Breast epithelium (tissue), 4 donors: Measurements from ENCODE around the gene ST7L. TPM values are rescaled to one million over a fixed set of nuclear protein-coding genes. Genes with fewer than 3 reads are reported as not detected.

Source experiments
- DNase-seq, 2 donors: peaks; one replicate each; pipeline ENCODE4 v3.0.0-alpha.2; 2019; ENCODE audit warnings: low spot score in 2 of 2
- H3K27ac ChIP-seq, 2 donors: fragments of 200-600 bp; sonication (generic) in 1 of 2; one replicate each; pipeline ENCODE4 v1.5.1; 2016 to 2019; ENCODE audit warnings: mild to moderate bottlenecking in 1 of 2
- H3K27me3 ChIP-seq, 2 donors: fragments of 200-600 bp; sonication (generic) in 1 of 2; one replicate each; pipeline versions ENCODE4 v1.5.1 to v1.6.0; 2017 to 2019; ENCODE audit warnings: control low read depth in 1 of 2, mild to moderate bottlenecking in 1 of 2
- H3K36me3 ChIP-seq: fragments of 200-600 bp; one replicate; pipeline ENCODE4 v1.5.1; 2019
- H3K4me1 ChIP-seq, 2 donors: fragments of 200-600 bp; sonication (generic); one replicate each; pipeline ENCODE4 v1.5.1; 2016 to 2019; ENCODE audit warnings: control low read depth in 1 of 2
- H3K4me3 ChIP-seq, 3 donors: fragments of 200-600 bp; sonication (generic); 1 replicate in 2 of 3; 2 replicates in 1 of 3; pipeline ENCODE4 v1.5.1; 2016 to 2019; ENCODE audit warnings: mild to moderate bottlenecking in 3 of 3, moderate library complexity in 2 of 3
- H3K9me3 ChIP-seq, 2 donors: fragments of 200-600 bp; sonication (generic) in 1 of 2; one replicate each; pipeline ENCODE4 v1.5.1; 2016 to 2019; ENCODE audit warnings: control low read depth in 1 of 2
- POLR2A ChIP-seq: fragments of 450-650 bp; IDR thresholded peaks from one replicate; pipeline ENCODE4 v1.6.1; 2016; ENCODE audit warnings: antibody characterized with exemption, mild to moderate bottlenecking, moderate library complexity
- POLR2AphosphoS5 ChIP-seq, 3 donors: sonication (generic); formaldehyde crosslinking; IDR thresholded peaks; one replicate each; pipeline ENCODE4 v1.6.1; 2017; ENCODE audit warnings: antibody characterized with exemption in 3 of 3
- intact Hi-C: fragments of 100-400 bp; cut with DNase I; formaldehyde crosslinking; loops from one replicate; pipeline ENCODE4 v1.15.1; 2023; ENCODE audit warnings: low total_unique reads
- total RNA-seq, 3 donors: library from RNA; depleted of rRNA; stranded (reverse); fragments of >200 nt; gene quantifications; one replicate each; pipeline ENCODE4 v1.1.0, GENCODE V29; 2016
- TF ChIP-seq, protein P1 (sequence below), 3 donors: fragments of 450-650 bp; IDR thresholded peaks; one replicate each; pipeline ENCODE4 v1.5.1; 2016 to 2017; ENCODE audit warnings: antibody characterized with exemption in 3 of 3, mild to moderate bottlenecking in 3 of 3, moderate library complexity in 3 of 3

The ST7L gene
- total RNA-seq, 3 donors from 2014 or later: 20.6 to 36.0 (median 25.9) TPM

DNA sequence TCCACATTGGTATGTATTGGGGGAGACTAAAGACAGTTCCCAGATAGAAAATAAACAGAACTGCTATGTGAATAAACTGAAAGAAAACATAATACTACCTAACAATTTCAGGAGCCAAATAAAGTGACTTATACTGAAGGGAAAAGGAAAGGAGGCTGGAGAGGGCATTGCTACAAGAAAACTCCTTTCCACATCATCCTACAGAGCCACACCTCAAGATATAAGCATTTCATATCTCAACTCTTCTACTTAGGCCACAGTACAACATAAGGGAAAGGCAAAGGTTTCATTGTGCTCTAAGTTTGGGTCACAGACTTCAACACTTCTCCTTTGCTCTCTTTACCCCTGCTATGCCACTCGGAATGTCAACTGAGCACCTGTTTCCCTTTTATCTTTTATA is 54.9 kb downstream of the ST7L start:
- no peaks in the 10 kb centered on the region for H3K4me1 ChIP-seq
- intact Hi-C loops: no loop called here
- TF ChIP-seq, protein P1, sequence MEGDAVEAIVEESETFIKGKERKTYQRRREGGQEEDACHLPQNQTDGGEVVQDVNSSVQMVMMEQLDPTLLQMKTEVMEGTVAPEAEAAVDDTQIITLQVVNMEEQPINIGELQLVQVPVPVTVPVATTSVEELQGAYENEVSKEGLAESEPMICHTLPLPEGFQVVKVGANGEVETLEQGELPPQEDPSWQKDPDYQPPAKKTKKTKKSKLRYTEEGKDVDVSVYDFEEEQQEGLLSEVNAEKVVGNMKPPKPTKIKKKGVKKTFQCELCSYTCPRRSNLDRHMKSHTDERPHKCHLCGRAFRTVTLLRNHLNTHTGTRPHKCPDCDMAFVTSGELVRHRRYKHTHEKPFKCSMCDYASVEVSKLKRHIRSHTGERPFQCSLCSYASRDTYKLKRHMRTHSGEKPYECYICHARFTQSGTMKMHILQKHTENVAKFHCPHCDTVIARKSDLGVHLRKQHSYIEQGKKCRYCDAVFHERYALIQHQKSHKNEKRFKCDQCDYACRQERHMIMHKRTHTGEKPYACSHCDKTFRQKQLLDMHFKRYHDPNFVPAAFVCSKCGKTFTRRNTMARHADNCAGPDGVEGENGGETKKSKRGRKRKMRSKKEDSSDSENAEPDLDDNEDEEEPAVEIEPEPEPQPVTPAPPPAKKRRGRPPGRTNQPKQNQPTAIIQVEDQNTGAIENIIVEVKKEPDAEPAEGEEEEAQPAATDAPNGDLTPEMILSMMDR (IDR thresholded peaks at IDR 0.05): no peak
- TF ChIP-seq POLR2A: no peak
- TF ChIP-seq POLR2AphosphoS5 (IDR thresholded peaks at IDR 0.05): no peak
- DNase-seq: no peak
- H3K36me3 ChIP-seq: no peaks in the 10 kb centered on the region
- H3K27me3 ChIP-seq: no peaks in the 10 kb centered on the region
- no peak overlapping the region for H3K27ac ChIP-seq
- no peak overlapping the region for H3K4me3 ChIP-seq
- H3K9me3 ChIP-seq: no peaks in the 10 kb centered on the region

DNA sequence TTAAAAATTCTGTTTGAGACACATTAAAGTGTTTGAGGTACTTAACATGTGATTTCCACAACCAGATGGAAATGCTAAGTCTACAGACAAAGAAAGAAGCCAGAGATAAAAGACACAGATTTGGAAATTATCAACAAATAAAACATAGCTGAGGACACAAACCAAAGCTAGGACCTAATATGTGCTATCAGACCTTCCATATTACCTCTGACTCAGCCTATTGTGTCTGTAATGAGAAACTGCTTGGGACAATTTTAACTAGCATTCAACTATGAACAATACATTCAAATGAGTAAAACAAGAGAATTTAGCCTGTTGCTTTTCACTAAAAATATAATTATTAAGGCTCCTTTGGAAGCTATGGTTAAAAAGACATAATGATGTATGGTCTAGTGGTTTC is 55.6 kb downstream of the ST7L start:
- H3K27ac ChIP-seq: no peak overlapping the region
- intact Hi-C loops: no loop called here
- no peaks in the 10 kb centered on the region for H3K4me1 ChIP-seq
- no peak for DNase-seq
- TF ChIP-seq POLR2AphosphoS5 (IDR thresholded peaks at IDR 0.05) (no peak), POLR2A (no peak)
- TF ChIP-seq, protein P1 (IDR thresholded peaks at IDR 0.05): no peak
- H3K36me3 ChIP-seq: no peaks in the 10 kb centered on the region
- no peaks in the 10 kb centered on the region for H3K9me3 ChIP-seq
- H3K27me3 ChIP-seq: no peaks in the 10 kb centered on the region
- H3K4me3 ChIP-seq: no peak overlapping the region

- no peak overlapping the region for H3K27ac ChIP-seq
- H3K9me3 ChIP-seq: no peaks in the 10 kb centered on the region
- H3K27me3 ChIP-seq: no peaks in the 10 kb centered on the region
- DNase-seq: no peak
- H3K36me3 ChIP-seq: no peaks in the 10 kb centered on the region
- no peak overlapping the region for H3K4me3 ChIP-seq
- no peaks in the 10 kb centered on the region for H3K4me1 ChIP-seq
- TF ChIP-seq POLR2A (no peak), POLR2AphosphoS5 (IDR thresholded peaks at IDR 0.05) (no peak)
- TF ChIP-seq, protein P1 (IDR thresholded peaks at IDR 0.05): no peak
- intact Hi-C loops: no loop called here
These were observed 60.3 kb downstream of the ST7L start for GRCh38 chr1:112558634-112559033.

DNA sequence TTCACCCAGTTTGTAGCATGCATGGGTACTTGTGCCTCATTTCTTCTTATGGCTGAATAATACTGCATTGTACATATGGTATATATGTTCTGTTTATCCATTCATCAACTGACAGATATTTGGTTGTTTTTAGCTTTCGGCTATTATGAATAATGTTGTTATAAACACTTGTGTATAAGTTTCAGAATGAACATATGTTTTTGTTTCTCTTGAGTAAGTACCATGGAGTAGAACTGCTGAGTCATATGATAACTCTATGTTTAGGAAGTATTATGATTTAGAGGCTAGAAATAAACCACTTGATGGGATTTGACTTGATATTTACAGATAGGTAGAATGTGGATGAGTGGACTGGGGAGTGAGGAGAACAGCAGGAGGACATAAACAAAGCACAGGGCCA is 61.6 kb downstream of the ST7L start:
- Histone ChIP-seq H3K27me3 (no peaks in the 10 kb centered on the region), H3K36me3 (no peaks in the 10 kb centered on the region), H3K4me3 (no peak overlapping the region), H3K27ac (no peak overlapping the region), H3K9me3 (no peaks in the 10 kb centered on the region), H3K4me1 (no peaks in the 10 kb centered on the region)
- TF ChIP-seq, protein P1 (IDR thresholded peaks at IDR 0.05): no peak
- no peak for TF ChIP-seq POLR2AphosphoS5 (IDR thresholded peaks at IDR 0.05)
- no peak for TF ChIP-seq POLR2A
- no peak for DNase-seq
- intact Hi-C loops: no loop called here

DNA sequence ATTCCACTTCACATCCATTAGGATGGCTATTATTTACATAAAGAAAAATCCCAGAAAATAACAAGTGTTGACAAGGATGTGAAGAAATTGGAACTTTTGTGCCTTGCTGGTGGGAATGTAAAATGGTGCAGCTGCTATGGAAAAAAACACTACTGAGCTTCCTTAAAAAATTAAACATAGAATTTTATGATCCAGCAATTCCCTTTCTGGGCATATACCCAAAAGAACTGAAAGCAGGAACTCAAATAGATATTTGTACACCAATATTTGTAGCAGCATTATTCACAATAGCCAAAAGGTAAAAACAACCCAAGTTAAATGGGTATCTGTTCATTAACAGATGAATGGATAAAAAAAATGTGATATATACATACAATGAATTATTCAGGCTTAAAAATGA is 64.5 kb downstream of the ST7L start:
- no peak for DNase-seq
- Histone ChIP-seq H3K4me1 (no peaks in the 10 kb centered on the region), H3K9me3 (no peaks in the 10 kb centered on the region), H3K27ac (no peak overlapping the region), H3K27me3 (no peaks in the 10 kb centered on the region), H3K4me3 (no peak overlapping the region), H3K36me3 (no peaks in the 10 kb centered on the region)
- intact Hi-C loops: loop anchor here (2.0 kb wide), 1 partner anchor 52 kb away; no protein-coding TSS in a partner anchor
- TF ChIP-seq POLR2AphosphoS5 (IDR thresholded peaks at IDR 0.05) (no peak), POLR2A (no peak)
- TF ChIP-seq, protein P1 (IDR thresholded peaks at IDR 0.05): no peak
